ENCODE data around the gene CBR1.
A peak's percentile ranks its signal among the peaks of the same experiment; 100 is the strongest.

The CBR1 gene

DNA sequence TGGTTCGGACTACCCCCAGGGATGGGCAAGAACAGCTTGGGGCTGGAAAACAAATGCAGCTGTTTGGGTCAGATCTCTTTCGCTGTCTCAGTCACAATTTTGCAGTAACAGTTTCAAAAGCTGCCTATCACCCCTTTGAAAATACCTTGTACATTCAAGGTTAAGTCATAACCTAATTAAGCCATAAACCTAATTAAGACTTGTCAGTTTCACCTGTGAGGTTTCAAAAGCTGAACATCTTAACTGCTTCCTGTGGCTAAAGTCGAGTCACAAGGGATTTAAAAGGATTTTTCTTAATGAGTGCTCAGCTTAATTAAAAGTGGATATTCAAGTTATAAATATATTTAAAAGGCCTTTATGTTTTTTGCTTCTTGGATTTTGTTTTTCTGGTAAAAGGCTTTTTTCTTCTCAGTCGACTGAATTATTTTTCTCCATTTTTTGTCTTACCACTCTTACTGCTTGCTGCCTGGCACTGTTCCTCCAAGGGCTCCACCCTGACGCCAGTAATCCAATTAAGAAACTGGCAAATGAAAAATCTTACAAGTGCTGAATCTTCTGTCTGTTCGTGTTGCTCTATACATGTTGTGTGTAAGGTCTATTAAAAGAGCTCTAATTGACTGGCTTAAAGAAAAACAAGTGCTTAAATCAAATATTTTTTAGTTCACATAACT is 31.3 kb downstream of the CBR1 start:
- in situ Hi-C loops (cut with HindIII; ENCODE audit: low pct_ligation_motif_present, low pct_unique_long_range_greater_than_20kb, low sequenced_read_pairs) = no loop called here

DNA sequence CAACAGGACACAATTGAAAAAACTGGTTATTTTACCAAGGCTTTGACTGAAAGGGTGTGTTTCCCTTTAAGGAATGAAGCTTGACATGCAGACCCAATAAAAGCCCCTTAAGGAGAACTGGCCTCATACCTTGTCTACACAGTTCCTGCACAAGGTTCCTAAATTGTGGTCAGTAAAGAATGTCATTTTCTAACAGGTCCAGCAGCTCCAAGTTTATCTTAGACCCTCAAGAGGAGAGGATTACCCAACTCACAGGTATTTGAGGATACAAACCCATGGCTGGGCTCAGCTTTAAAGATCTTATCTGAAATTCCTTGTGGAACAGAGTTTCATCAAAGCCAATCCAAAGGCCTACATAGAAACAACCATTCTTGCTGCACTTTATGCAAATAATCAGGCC is 33.6 kb downstream of the CBR1 start:
- in situ Hi-C loops (cut with HindIII; ENCODE audit: low pct_ligation_motif_present, low pct_unique_long_range_greater_than_20kb, low sequenced_read_pairs) = no loop called here

More for the DNA sequence above, 31.3 kb downstream of the CBR1 start:
- no peak for DNase-seq

DNA sequence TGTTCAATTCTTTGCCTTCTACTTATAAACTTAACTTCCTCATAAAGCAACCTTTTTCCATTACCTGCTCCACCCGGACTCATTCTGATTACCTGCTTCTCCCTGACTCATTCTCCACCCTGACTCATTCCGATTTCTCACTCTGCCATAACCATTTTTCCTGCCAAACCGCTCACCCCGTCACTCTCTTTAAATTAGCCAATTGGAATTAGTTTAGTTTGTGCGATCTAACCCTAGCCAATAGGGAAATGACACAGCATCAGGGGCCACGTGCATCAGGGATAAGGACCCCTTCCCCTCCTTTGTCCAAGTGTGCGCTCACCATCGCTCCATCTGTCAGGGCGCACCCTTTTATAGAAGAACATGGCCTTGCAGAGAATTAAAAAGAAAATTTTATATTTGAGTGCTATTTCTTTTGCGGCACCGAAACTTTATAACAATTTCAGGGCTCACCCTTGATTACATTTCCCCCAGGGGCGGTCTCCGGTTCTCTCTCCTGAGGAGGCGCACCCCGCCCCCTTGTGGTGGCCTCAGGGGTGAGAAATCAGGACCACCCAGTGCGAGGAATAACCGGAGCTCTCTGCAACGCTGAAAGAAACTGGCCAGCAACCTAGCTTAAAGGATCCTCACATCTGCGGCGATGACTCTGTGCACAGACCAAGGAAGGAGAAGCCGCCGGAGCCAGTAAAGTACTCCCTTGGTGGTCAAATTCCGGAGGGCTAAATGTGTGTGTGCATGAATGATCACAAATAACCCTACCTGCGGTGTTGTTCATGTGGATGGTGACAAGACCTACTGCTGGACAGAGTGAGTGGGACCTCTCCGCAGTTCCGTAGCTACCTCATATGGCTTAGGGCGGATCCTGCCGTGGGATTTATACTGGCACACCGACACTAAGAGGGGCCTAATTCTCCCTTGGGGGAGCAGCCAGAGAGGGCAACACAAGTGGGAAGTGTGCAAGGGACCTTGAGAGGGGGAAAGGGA is 34.8 kb downstream of the CBR1 start:
- DNase-seq = peak; percentile 94
- in situ Hi-C loops (cut with HindIII; ENCODE audit: low pct_ligation_motif_present, low pct_unique_long_range_greater_than_20kb, low sequenced_read_pairs) = no loop called here

More for the DNA sequence above, 33.6 kb downstream of the CBR1 start:
- DNase-seq = no peak

DNA sequence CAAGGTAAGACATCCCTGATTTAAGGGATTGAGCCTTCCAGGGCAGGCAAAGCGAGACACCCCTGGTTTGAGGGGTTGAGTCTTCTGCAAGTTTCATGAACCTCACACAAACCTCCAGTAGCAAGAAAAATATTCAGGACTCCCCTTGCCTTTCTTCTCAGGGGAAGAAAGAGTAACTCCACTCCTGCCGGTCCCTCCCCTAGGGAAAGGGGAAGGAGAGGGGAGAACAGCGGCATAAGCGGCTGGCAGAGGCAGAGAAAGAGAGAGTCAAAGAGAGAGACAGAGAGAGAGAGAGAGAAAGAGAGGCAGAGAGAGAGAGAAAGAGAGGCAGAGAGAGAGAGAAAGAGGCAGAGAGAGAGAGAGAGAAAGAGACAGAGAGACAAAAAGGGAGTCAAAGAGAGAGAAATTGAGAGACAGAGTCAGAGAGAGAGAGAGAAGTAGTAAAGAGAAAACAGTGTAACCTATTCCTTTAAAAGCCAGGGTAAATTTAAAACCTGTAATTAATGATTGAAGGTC is 35.6 kb downstream of the CBR1 start:
- in situ Hi-C loops (cut with HindIII; ENCODE audit: low pct_ligation_motif_present, low pct_unique_long_range_greater_than_20kb, low sequenced_read_pairs) = no loop called here
- DNase-seq = peak; percentile 38

DNA sequence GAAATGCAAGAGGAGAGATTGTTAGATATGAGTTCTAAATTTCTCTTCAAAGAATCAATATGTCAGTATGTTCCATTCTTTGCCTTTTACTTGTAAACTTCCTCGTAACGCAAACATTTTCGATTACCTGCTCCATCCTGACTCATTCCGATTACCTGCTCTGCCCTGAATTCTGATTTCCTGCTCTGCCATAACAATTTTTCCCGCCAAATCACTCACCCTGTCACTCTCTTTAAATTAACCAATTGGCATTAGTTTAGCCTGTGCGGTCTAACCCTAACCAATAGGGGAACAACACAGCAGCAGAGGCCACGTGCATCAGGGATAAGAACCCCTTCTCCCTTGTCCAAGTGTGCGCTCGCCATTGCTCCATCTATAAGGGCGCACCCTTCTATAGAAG is 40.0 kb downstream of the CBR1 start:
- DNase-seq = no peak
- in situ Hi-C loops (cut with HindIII; ENCODE audit: low pct_ligation_motif_present, low pct_unique_long_range_greater_than_20kb, low sequenced_read_pairs) = no loop called here

DNA sequence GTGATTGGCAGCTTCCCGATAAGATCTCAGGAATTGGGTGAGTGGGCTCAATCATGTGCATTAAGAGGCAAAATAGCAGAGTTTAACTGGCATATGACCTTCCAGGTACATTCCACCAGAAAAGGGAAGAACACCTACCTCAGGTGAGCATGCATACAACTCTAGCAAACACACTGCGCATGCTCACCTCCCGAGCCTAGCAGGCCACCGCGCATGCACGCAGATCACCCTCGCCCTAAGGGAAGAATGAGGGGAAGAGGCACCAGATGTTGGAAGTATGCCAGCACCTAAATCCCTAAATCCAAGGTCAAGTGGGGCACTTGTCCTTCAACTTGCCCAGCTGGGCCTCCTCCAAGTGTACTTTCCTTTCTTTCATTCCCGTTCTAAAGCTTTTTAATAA is 41.4 kb downstream of the CBR1 start:
- in situ Hi-C loops (cut with HindIII; ENCODE audit: low pct_ligation_motif_present, low pct_unique_long_range_greater_than_20kb, low sequenced_read_pairs) = no loop called here
- no peak for DNase-seq

DNA sequence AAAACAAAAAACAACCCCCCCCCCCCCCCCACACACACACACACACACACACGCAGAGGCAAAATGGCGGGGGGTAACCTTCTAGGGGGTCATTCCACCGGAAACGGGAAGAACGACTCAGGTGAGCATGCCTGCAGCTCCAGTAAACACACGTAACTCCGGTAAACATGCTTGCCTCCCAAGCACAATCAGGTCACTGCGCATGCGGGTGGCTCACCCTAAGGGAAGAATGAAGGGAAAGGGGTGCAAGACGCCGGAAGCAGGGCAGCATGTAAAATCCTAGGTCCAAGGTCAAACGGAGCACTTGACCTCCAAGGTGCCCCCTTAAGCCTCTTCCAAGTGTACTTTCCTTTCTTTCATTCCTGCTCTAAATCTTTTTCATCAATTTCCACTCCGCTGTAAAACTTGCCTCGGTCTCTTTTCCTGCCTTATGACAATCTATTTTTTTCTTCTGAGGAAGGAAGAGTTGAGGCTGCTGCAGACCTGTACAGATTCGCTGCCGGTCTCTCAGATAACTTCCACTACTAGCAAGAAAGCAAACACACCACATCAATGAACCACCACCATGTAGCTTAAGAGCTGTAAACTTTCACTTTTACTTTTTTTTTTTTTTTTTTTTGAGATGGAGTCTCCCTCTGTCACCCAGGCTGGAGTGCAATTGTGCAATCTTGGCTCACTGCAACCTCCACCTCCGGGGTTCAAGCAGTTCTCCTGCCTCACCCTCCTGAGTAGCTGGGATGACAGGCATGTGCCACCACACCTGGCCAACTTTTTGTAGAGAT is 44.0 kb downstream of the CBR1 start:
- in situ Hi-C loops (cut with HindIII; ENCODE audit: low pct_ligation_motif_present, low pct_unique_long_range_greater_than_20kb, low sequenced_read_pairs) = no loop called here
- no peak for DNase-seq

DNA sequence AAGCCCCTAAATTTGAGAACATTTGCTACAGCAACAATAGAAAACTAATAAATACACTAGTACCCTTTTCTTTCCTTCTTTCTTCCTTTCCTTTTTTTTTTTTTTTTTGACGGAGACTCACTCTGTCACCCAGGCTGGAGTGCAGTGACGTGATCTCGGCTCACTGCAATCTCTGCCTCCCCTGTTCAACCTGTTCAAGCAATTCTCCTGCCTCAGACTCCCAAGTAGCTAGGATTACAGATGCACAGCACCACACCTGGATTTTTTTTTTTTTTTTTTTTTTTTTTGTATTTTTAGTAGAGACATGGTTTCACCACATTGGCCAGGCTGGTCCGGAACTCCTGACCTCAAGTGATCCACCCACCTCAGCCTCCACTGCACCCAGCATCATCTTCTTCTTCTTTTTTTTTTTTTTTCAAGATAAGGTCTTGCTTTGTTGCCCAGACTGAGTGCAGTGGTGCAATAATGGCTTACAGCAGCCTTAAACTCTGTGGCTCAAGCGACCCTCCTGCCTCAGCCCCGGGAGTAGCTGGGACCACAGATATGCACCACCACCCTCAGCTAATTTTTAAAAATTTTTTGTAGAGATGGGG is 45.4 kb downstream of the CBR1 start:
- in situ Hi-C loops (cut with HindIII; ENCODE audit: low pct_ligation_motif_present, low pct_unique_long_range_greater_than_20kb, low sequenced_read_pairs) = no loop called here
- DNase-seq = no peak

DNA sequence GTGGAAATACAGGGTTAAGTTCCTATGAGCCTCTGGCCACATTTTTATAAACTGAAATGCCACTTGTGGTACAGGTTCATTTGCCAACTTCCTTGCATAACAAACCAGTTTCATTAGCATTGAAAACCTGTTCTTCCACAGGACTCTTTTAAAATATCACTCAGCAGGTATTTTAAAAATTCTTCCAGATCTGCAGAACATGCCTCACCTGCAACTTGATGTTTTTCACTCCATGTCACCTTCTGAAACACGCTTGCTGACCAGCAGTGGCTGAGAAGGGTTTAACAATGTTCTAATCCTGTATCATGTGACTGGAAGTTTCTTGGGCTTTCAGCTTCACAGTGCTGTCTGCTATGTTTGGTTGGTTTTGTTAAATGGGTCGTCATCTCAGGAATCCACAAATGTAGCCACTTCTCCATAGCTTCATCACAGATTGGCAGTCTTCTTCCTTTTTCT is 47.5 kb downstream of the CBR1 start:
- DNase-seq = no peak
- in situ Hi-C loops (cut with HindIII; ENCODE audit: low pct_ligation_motif_present, low pct_unique_long_range_greater_than_20kb, low sequenced_read_pairs) = no loop called here

DNA sequence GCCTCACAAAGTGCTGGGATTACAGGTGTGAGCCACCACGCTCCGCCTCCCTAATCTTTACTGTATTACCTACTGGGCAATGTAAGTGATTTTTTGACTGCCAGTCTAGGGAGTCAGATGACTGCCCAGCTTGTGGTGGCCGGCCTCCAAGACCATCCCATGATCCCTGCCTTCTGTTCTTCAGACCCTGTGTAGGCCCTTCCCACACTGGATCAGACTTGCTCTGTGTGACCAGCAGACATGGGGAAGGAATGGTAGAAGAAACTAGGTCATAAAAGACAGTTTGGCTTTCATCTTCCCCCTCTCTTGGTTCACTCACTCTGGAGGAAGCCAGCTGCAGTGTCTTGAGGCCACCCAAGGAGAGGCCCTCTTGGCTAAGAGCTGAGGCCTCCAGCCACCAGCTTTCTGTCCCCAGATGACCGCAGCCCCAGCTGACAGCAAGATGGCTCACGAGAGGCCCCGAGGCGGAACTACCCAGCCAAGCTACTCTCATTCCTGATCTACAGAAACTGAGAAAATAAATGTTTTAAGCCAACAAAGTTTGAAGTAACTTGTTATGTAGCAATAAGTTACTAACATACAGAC is 50.6 kb downstream of the CBR1 start:
- DNase-seq = no peak
- in situ Hi-C loops (cut with HindIII; ENCODE audit: low pct_ligation_motif_present, low pct_unique_long_range_greater_than_20kb, low sequenced_read_pairs) = no loop called here
